H1 (cell line): Measurements from ENCODE around the gene CRYM. TPM values are rescaled to one million over a fixed set of nuclear protein-coding genes. Genes with fewer than 3 reads are reported as not detected.

Experiments
- CTCF ChIA-PET: fragments of 300-600 bp; sonication (Branson Sonifier 250); formaldehyde crosslinking; loops from one replicate; lab custom pipeline; 2021; ENCODE audit not compliant: partially characterized antibody; lab: Charles Lee
- POLR2A ChIA-PET: fragments of 300-600 bp; sonication (Branson Sonifier 250); formaldehyde crosslinking; loops from one replicate; lab custom pipeline; 2021; ENCODE audit warnings: inconsistent platforms; ENCODE audit not compliant: partially characterized antibody; lab: Charles Lee
- DNase-seq, 2 experiments: peaks; one replicate each; pipeline versions ENCODE4 v3.0.0 to v3.0.0-alpha.2; 2010 to 2022; ENCODE audit warnings: low spot score in 2 of 2, low read depth in 1 of 2, mixed read lengths in 1 of 2
- FAIRE-seq: peaks from 2 replicates; lab custom pipeline; 2011; peaks lifted over from hg19 to GRCh38; lab: Jason Lieb, UNC
- H2AFZ ChIP-seq: 2 replicates; pipeline ENCODE4 v1.8.1; 2012; ENCODE audit warnings: low read length, inconsistent platforms
- H2AK5ac ChIP-seq: 2 replicates; pipeline ENCODE4 v1.6.1; 2013; ENCODE audit warnings: low read depth, low read length
- H2BK120ac ChIP-seq: replicated peaks from 2 replicates; pipeline ENCODE3; 2013; ENCODE audit warnings: low read depth, low read length, inconsistent platforms
- H2BK12ac ChIP-seq: 2 replicates; pipeline ENCODE4 v1.6.1; 2013; ENCODE audit warnings: low read depth, low read length
- H2BK15ac ChIP-seq: 2 replicates; pipeline ENCODE4 v1.6.1; 2013; ENCODE audit warnings: low read length
- H2BK20ac ChIP-seq: 2 replicates; pipeline ENCODE4 v1.6.1; 2013; ENCODE audit warnings: low read length
- H2BK5ac ChIP-seq: 2 replicates; pipeline ENCODE4 v1.6.1; 2013; ENCODE audit warnings: low read depth, low read length
- H3K14ac ChIP-seq: 2 replicates; pipeline ENCODE4 v1.6.1; 2013; ENCODE audit warnings: inconsistent platforms; ENCODE audit not compliant: insufficient read length
- H3K18ac ChIP-seq: 2 replicates; pipeline ENCODE4 v1.6.1; 2013; ENCODE audit warnings: low read length; ENCODE audit errors: extremely low read depth
- H3K23ac ChIP-seq: 2 replicates; pipeline ENCODE4 v1.6.1; 2013; ENCODE audit warnings: inconsistent platforms; ENCODE audit not compliant: insufficient read length
- H3K23me2 ChIP-seq: 2 replicates; pipeline ENCODE4 v1.6.1; 2013; ENCODE audit warnings: low read depth, low read length
- H3K27ac ChIP-seq: 2 replicates; pipeline ENCODE4 v1.6.1; 2011; ENCODE audit warnings: low read depth, low read length, inconsistent platforms
- H3K27me3 ChIP-seq, 4 experiments: replicated peaks in 1 of 4; 1 replicate in 1 of 4; 2 replicates in 3 of 4; pipeline versions ENCODE4 v1.6.1 to v1.8.1; 2011 to 2013; ENCODE audit warnings: low read length in 3 of 4, mild to moderate bottlenecking in 3 of 4, inconsistent platforms in 2 of 4, mixed read lengths in 2 of 4, moderate library complexity in 1 of 4; ENCODE audit not compliant: control insufficient read depth in 3 of 4, insufficient read depth in 3 of 4; ENCODE audit errors: extremely low read depth in 1 of 4
- H3K36me3 ChIP-seq, 4 experiments: 2 replicates each; pipeline versions ENCODE4 v1.6.1 to v1.8.1; 2011 to 2013; ENCODE audit warnings: mild to moderate bottlenecking in 4 of 4, low read length in 3 of 4, moderate library complexity in 2 of 4, control low read depth in 1 of 4, inconsistent platforms in 1 of 4; ENCODE audit not compliant: insufficient read depth in 4 of 4, control insufficient read depth in 2 of 4
- H3K4ac ChIP-seq: replicated peaks from 2 replicates; pipeline ENCODE3; 2013; ENCODE audit warnings: low read length, low read depth, mixed read lengths, inconsistent platforms; ENCODE audit not compliant: insufficient read length
- H3K4me1 ChIP-seq, 4 experiments: replicated peaks in 1 of 4; 1 replicate in 1 of 4; 2 replicates in 3 of 4; pipeline versions ENCODE4 v1.6.1 to v1.8.1; 2011 to 2013; ENCODE audit warnings: low read length in 3 of 4, inconsistent platforms in 2 of 4, mixed read lengths in 1 of 4; ENCODE audit not compliant: insufficient read depth in 4 of 4, control insufficient read depth in 3 of 4
- H3K4me2 ChIP-seq, 2 experiments: 2 replicates each; pipeline versions ENCODE4 v1.6.1 to v1.8.1; 2011 to 2013; ENCODE audit warnings: low read depth in 2 of 2, low read length in 2 of 2, control low read depth in 1 of 2, inconsistent platforms in 1 of 2, mild to moderate bottlenecking in 1 of 2; ENCODE audit not compliant: insufficient read depth in 1 of 2
- H3K4me3 ChIP-seq, 4 experiments: fragments of 200-600, 300-600 bp in 1 of 4; sonication (generic), shearing (Covaris generic), sonication (Bioruptor Twin) in 1 of 4; 2 replicates each; pipeline versions ENCODE4 v1.5.1 to v1.8.1; 2011 to 2016; ENCODE audit warnings: low read length in 4 of 4, low read depth in 3 of 4, control low read depth in 2 of 4, inconsistent platforms in 2 of 4, mild to moderate bottlenecking in 2 of 4, mixed read lengths in 1 of 4, moderate library complexity in 1 of 4; ENCODE audit not compliant: insufficient read depth in 2 of 4; ENCODE audit errors: extremely low read depth in 1 of 4
- H3K56ac ChIP-seq: replicated peaks from 2 replicates; pipeline ENCODE3; 2013; ENCODE audit warnings: low read depth, mild to moderate bottlenecking, mixed read lengths, low read length, inconsistent platforms; ENCODE audit not compliant: insufficient read length
- H3K79me1 ChIP-seq: 2 replicates; pipeline ENCODE4 v1.6.1; 2013; ENCODE audit warnings: low read depth, low read length, control low read depth
- H3K79me2 ChIP-seq, 2 experiments: 2 replicates each; pipeline versions ENCODE4 v1.6.1 to v1.8.1; 2012 to 2013; ENCODE audit warnings: low read length in 2 of 2, mild to moderate bottlenecking in 2 of 2, inconsistent platforms in 1 of 2; ENCODE audit not compliant: insufficient read depth in 2 of 2, control insufficient read depth in 1 of 2
- H3K9ac ChIP-seq, 4 experiments: replicated peaks in 1 of 4; 1 replicate in 1 of 4; 2 replicates in 3 of 4; pipeline versions ENCODE4 v1.6.1 to v1.8.1; 2011 to 2013; ENCODE audit warnings: low read depth in 3 of 4, low read length in 3 of 4, control low read depth in 2 of 4, mild to moderate bottlenecking in 2 of 4, moderate library complexity in 2 of 4, inconsistent platforms in 1 of 4; ENCODE audit errors: extremely low read depth in 1 of 4
- H3K9me3 ChIP-seq, 2 experiments: 2 replicates each; pipeline versions ENCODE4 v1.6.1 to v1.8.1; 2012 to 2013; ENCODE audit warnings: mild to moderate bottlenecking in 2 of 2, moderate library complexity in 2 of 2, control low read depth in 1 of 2, inconsistent platforms in 1 of 2, low read depth in 1 of 2, low read length in 1 of 2, mixed read lengths in 1 of 2; ENCODE audit not compliant: insufficient read depth in 2 of 2
- H4K20me1 ChIP-seq, 2 experiments: replicated peaks in 1 of 2; 2 replicates each; pipeline versions ENCODE3 to v1.8.1; 2011 to 2013; ENCODE audit warnings: inconsistent platforms in 2 of 2, low read length in 2 of 2, mild to moderate bottlenecking in 1 of 2; ENCODE audit not compliant: insufficient read depth in 2 of 2, control insufficient read depth in 1 of 2
- H4K5ac ChIP-seq: 2 replicates; pipeline ENCODE4 v1.6.1; 2013; ENCODE audit warnings: low read length, low read depth, mixed read lengths, inconsistent platforms; ENCODE audit not compliant: insufficient read length
- H4K8ac ChIP-seq: 2 replicates; pipeline ENCODE4 v1.8.0; 2013; ENCODE audit warnings: mild to moderate bottlenecking, moderate library complexity, low read length, inconsistent platforms; ENCODE audit not compliant: insufficient read depth; ENCODE audit errors: extremely low read depth
- H4K91ac ChIP-seq: replicated peaks from 2 replicates; pipeline ENCODE3; 2013; ENCODE audit warnings: low read length, mixed read lengths, inconsistent platforms; ENCODE audit not compliant: insufficient read length
- CBX8 ChIP-seq: fragments of 300-800, 300-1000 bp; sonication (generic); IDR thresholded peaks from 2 replicates; pipeline ENCODE4 v1.7.1; 2016; ENCODE audit warnings: low read depth, low read length, borderline replicate concordance
- CHD2 ChIP-seq: IDR thresholded peaks from 2 replicates; pipeline ENCODE4 v1.6.1; 2012; ENCODE audit warnings: low read length, improper control_type of control experiment
- EP300 ChIP-seq, 2 experiments: IDR thresholded peaks; 1 replicate in 1 of 2; 2 replicates in 1 of 2; pipeline ENCODE4 v1.6.1; 2011 to 2012; ENCODE audit warnings: low read depth in 2 of 2, low read length in 2 of 2, mild to moderate bottlenecking in 2 of 2, borderline replicate concordance in 1 of 2, inconsistent platforms in 1 of 2, moderate library complexity in 1 of 2
- HDAC2 ChIP-seq, 2 experiments: fragments of 300-600 bp in 1 of 2; sonication (generic) in 1 of 2; IDR thresholded peaks; 2 replicates each; pipeline ENCODE4 v1.6.1; 2011 to 2012; ENCODE audit warnings: low read depth in 2 of 2, low read length in 2 of 2, mild to moderate bottlenecking in 2 of 2, moderate library complexity in 2 of 2, borderline replicate concordance in 1 of 2, inconsistent platforms in 1 of 2
- RAD21 ChIP-seq, 2 experiments: IDR thresholded peaks in 1 of 2; conservative IDR thresholded peaks in 1 of 2; 2 replicates each; pipeline ENCODE4 v1.6.1; 2011; ENCODE audit warnings: low read depth in 2 of 2, low read length in 2 of 2, improper control_type of control experiment in 1 of 2, inconsistent platforms in 1 of 2, mild to moderate bottlenecking in 1 of 2, moderate library complexity in 1 of 2
- SAP30 ChIP-seq: fragments of 300-600 bp; sonication (generic); IDR thresholded peaks from 2 replicates; pipeline ENCODE4 v1.7.1; 2012; ENCODE audit warnings: low read length, moderate library complexity, mild to moderate bottlenecking, inconsistent platforms; ENCODE audit not compliant: insufficient read depth, insufficient replicate concordance
- SIN3A ChIP-seq, 2 experiments: IDR thresholded peaks in 1 of 2; conservative IDR thresholded peaks in 1 of 2; 2 replicates each; pipeline ENCODE4 v1.6.1; 2011 to 2012; ENCODE audit warnings: low read length in 2 of 2, improper control_type of control experiment in 1 of 2, low read depth in 1 of 2, mild to moderate bottlenecking in 1 of 2
- SIX5 ChIP-seq: IDR thresholded peaks from 2 replicates; pipeline ENCODE4 v1.6.1; 2011; ENCODE audit warnings: mild to moderate bottlenecking, low read depth, low read length
- SP2 ChIP-seq: IDR thresholded peaks from 2 replicates; pipeline ENCODE4 v1.6.1; 2012; ENCODE audit warnings: mild to moderate bottlenecking, low read length, inconsistent platforms
- SP4 ChIP-seq: IDR thresholded peaks from 2 replicates; pipeline ENCODE4 v1.6.1; 2012; ENCODE audit warnings: low read length, inconsistent platforms
- TAF1 ChIP-seq: IDR thresholded peaks from 2 replicates; pipeline ENCODE4 v1.6.1; 2011; ENCODE audit warnings: mild to moderate bottlenecking, low read depth, low read length
- TAF7 ChIP-seq: optimal IDR thresholded peaks from 2 replicates; pipeline ENCODE3; 2011; ENCODE audit warnings: low read depth, mild to moderate bottlenecking, inconsistent platforms, low read length, moderate library complexity, borderline replicate concordance
- WGBS, 2 experiments: shearing (Covaris generic) in 1 of 2; methylation state at CpG; one replicate each; pipeline versions ENCODE4 v1.1.6 to v1.1.7; 2013 to 2015; ENCODE audit warnings: low lambda C conversion rate in 2 of 2, mixed read lengths in 2 of 2, inconsistent platforms in 1 of 2, low coverage in 1 of 2, missing lambda C conversion rate in 1 of 2; ENCODE audit not compliant: insufficient replicate concordance in 2 of 2, insufficient coverage in 1 of 2, insufficient read length in 1 of 2; ENCODE audit errors: extremely low coverage in 1 of 2, missing lambda C conversion rate in 1 of 2; 5-methylcytosine and 5-hydroxymethylcytosine counted together
- polyA plus RNA-seq, 7 experiments: library from polyadenylated mRNA; depleted of rRNA in 3 of 7; stranded (reverse) in 5 of 7; unstranded in 2 of 7; fragments of >200 nt in 5 of 7; fragments of 200-250 nt in 2 of 7; gene quantifications; 1 replicate in 5 of 7; 2 replicates in 1 of 7; 4 replicates in 1 of 7; pipeline versions ENCODE4 v1.2.1 to v1.2.3, GENCODE V29; 2011 to 2013; ENCODE audit warnings: missing spikeins in 2 of 7, mixed read lengths in 2 of 7
- total RNA-seq: library from RNA; stranded (reverse); fragmentation: NEBNext Ultra II Directional; extraction: Animal tissue kit (Norgen Biotek cat#: 25700); gene quantifications from 2 replicates; pipeline ENCODE4 v1.2.1, GENCODE V29; 2021
- TF ChIP-seq, protein P1 (sequence below): IDR thresholded peaks from 2 replicates; pipeline ENCODE4 v1.6.1; 2012; ENCODE audit warnings: inconsistent platforms

Gene CRYM
- total and polyA plus RNA-seq, 2 of the 8 experiments (the other 6 are each of a cell fraction or from before 2014, with no cell fraction given) = 12.9 to 40.4 TPM

DNA sequence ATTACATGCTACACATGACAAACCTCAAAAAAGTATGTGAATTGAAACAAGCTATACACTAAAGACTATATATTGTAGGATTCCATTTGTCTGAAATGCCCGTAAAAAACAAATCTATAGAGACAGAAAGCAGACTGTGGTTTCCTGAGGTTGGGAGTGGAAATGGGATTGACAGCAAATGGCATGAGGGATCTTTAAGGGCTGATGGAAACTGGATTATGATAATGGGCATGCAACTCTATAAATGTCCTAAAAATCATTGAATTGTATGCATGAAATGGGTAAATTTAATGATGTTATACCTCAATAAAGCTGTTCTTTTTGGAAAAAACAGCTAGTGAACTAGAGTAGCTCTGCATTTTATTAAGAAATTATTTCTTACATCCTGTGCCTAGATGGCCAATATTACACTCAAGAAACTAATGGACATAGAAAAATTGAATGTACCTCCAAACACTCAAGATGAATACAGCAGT is 45.0 kb downstream of the CRYM start:
- Histone ChIP-seq H2BK20ac (no peak overlapping the region), H2BK12ac (no peak overlapping the region), H2BK120ac (no peak overlapping the region), H3K36me3 (no peaks in the 10 kb centered on the region), H2AFZ (no peak overlapping the region), H3K4me2 (no peak overlapping the region), H3K4ac (no peak overlapping the region), H3K27ac (no peak overlapping the region), H3K56ac (no peak overlapping the region), H3K14ac (no peak overlapping the region), H3K18ac (no peak overlapping the region), H3K79me2 (no peaks in the 10 kb centered on the region), H2BK5ac (no peak overlapping the region), H3K4me3 (no peak overlapping the region), H3K27me3 (no peaks in the 10 kb centered on the region), H4K91ac (no peak overlapping the region), H3K79me1 (no peaks in the 10 kb centered on the region), H3K23ac (no peak overlapping the region), H2AK5ac (no peak overlapping the region), H3K9ac (no peak overlapping the region), H4K20me1 (no peaks in the 10 kb centered on the region), H4K8ac (no peak overlapping the region), H3K4me1 (no peaks in the 10 kb centered on the region), H4K5ac (no peak overlapping the region), H3K9me3 (no peaks in the 10 kb centered on the region), H2BK15ac (no peak overlapping the region), H3K23me2 (no peaks in the 10 kb centered on the region)
- no peak for FAIRE-seq
- CTCF ChIA-PET = no interaction called here
- POLR2A ChIA-PET = no interaction called here
- no peak for DNase-seq
- WGBS, 2 experiments = 90% methylated on average over 1 of the region's 1 CpG; no CpG with 5 or more reads in 1 of the 2 experiments
- TF ChIP-seq SAP30 (no peak), CHD2 (no peak), RAD21 (IDR thresholded peaks at IDR 0.05 in 1 of 2, conservative IDR thresholded peaks at IDR 0.05 in 1 of 2; ENCODE audit: low read depth in 2 of 2, low read length in 2 of 2) (no peak), CBX8 (no peak), SP2 (no peak), SIN3A (conservative IDR thresholded peaks at IDR 0.05 in 1 of 2, IDR thresholded peaks at IDR 0.05 in 1 of 2; ENCODE audit: low read depth in 1 of 2, low read length in 2 of 2) (no peak), EP300 (IDR thresholded peaks at IDR 0.05; ENCODE audit: borderline replicate concordance in 1 of 2, low read depth in 2 of 2, low read length in 2 of 2) (no peak), TAF7 (no peak), SP4 (no peak), TAF1 (no peak), HDAC2 (IDR thresholded peaks at IDR 0.05; ENCODE audit: borderline replicate concordance in 1 of 2, low read depth in 2 of 2, low read length in 2 of 2) (no peak), SIX5 (no peak)
- TF ChIP-seq, protein P1, sequence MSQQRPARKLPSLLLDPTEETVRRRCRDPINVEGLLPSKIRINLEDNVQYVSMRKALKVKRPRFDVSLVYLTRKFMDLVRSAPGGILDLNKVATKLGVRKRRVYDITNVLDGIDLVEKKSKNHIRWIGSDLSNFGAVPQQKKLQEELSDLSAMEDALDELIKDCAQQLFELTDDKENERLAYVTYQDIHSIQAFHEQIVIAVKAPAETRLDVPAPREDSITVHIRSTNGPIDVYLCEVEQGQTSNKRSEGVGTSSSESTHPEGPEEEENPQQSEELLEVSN = no peak
